ENCODE data around the gene LRRC47. TPM values are rescaled to one million over a fixed set of nuclear protein-coding genes. Genes with fewer than 3 reads are reported as not detected.

LRRC47 gene
- total and polyA plus RNA-seq, 8 donors, result 34.2 to 66.4 (median 51.8) TPM

DNA sequence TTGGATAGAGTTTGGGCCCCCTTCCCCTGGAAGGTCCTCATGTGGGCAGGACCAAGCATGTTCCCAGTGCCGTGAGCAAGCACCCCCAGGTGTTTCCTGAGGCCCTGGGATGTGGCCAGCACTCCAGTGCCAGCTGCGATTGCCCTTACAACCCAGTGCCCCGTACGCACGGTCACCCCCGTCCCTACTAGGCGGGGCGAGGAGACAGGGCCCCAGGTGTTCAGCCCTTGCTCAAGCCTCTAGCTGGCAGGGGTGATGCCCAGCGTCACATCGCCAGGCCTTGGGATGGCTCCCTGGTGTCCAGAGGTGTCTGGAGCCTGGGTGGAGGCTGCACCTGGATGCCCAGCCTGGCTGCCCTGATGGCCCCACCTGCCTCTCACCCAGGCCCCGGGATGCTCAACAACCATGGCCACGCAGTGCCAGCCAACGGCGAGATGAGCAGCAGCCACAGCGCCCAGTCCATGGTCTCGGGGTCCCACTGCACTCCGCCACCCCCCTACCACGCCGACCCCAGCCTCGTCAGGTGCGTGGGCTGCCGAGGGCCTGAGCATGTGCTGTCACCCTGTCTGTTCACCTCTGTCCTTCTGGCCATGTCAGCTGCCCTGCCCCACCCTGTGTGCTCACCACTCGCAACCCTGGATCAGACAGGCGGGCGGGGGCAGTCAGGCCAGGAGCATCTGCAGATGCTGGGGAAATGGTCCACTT is 65.6 kb downstream of the LRRC47 start:
- DNase-seq (peak in 1 of 4 donors; percentile 74), ATAC-seq (no peak)
- no peak overlapping the region for H3K27ac ChIP-seq
- peaks cover 0 to 68% of the 10 kb centered on the region in 2 donors for H3K27me3 ChIP-seq
- no peaks in the 10 kb centered on the region for H3K4me1 ChIP-seq
- H3K9me3 ChIP-seq, result no peaks in the 10 kb centered on the region
- peaks cover 0 to 15% of the 10 kb centered on the region in 2 donors for H3K36me3 ChIP-seq
- no peak for TF ChIP-seq CTCF (IDR thresholded peaks at IDR 0.05)
- intact Hi-C loops (cut with DNase I), result no loop called here
- no peak overlapping the region for H3K4me3 ChIP-seq

- Histone ChIP-seq H3K4me1 (no peaks in the 10 kb centered on the region), H3K36me3 (peaks cover 0 to 7% of the 10 kb centered on the region in 2 donors), H3K27ac (no peak overlapping the region), H3K9me3 (no peaks in the 10 kb centered on the region), H3K27me3 (peaks cover 0 to 68% of the 10 kb centered on the region in 2 donors), H3K4me3 (no peak overlapping the region)
- intact Hi-C loops (cut with DNase I), result no loop called here
- peak in 1 of 4 donors; percentile 74 for DNase-seq
- ATAC-seq, result no peak
- TF ChIP-seq CTCF (IDR thresholded peaks at IDR 0.05), result no peak
Observed at GRCh38 chr1:3729594-3730542, 66.4 kb downstream of the LRRC47 start.

Other genes with a start within 250 kb of the LRRC47 start
- 100 to 1,000 TPM in 1 of 2 donors, 10 to 100 TPM in 1; 40.6 to 108 TPM for gene MEGF6, start 185.0 kb downstream of the LRRC47 start, total RNA-seq
- gene MEGF6, start 185.0 kb downstream of the LRRC47 start, polyA plus RNA-seq (ENCODE audit: insufficient read length in 6 of 6), result 10 to 100 TPM; 46.7 to 72.6 (median 51.5) TPM
- 10 to 100 TPM; 42.5 to 42.9 TPM for gene TPRG1L, start 171.5 kb downstream of the LRRC47 start, total RNA-seq
- gene TPRG1L, start 171.5 kb downstream of the LRRC47 start, polyA plus RNA-seq (ENCODE audit: insufficient read length in 6 of 6), result 10 to 100 TPM; 27.3 to 33.8 (median 30.4) TPM
- 10 to 100 TPM; 20.2 to 23.1 TPM for gene WRAP73, start 146.4 kb downstream of the LRRC47 start, total RNA-seq
- 10 to 100 TPM; 14.3 to 21.2 (median 15.4) TPM for gene WRAP73, start 146.4 kb downstream of the LRRC47 start, polyA plus RNA-seq (ENCODE audit: insufficient read length in 6 of 6)
- 1 to 10 TPM; 1.8 to 2.7 TPM for gene TP73, start 144.0 kb downstream of the LRRC47 start, total RNA-seq
- gene TP73, start 144.0 kb downstream of the LRRC47 start, polyA plus RNA-seq (ENCODE audit: insufficient read length in 6 of 6), result 1 to 10 TPM; 1.6 to 2.1 (median 2.0) TPM
- gene CCDC27, start 44.0 kb downstream of the LRRC47 start, total RNA-seq, result not detected
- under 1 TPM; 0.17 to 0.31 (median 0.25) TPM for gene CCDC27, start 44.0 kb downstream of the LRRC47 start, polyA plus RNA-seq (ENCODE audit: insufficient read length in 6 of 6)
- gene SMIM1, start 23.7 kb downstream of the LRRC47 start, total RNA-seq, result 1 to 10 TPM; 6.5 TPM
- gene SMIM1, start 23.7 kb downstream of the LRRC47 start, polyA plus RNA-seq (ENCODE audit: insufficient read length in 6 of 6), result 1 to 10 TPM; 1.6 to 7.4 (median 4.4) TPM
- gene CEP104, start 60.7 kb upstream of the LRRC47 start, total RNA-seq, result 10 to 100 TPM; 44.8 to 49.5 TPM
- 10 to 100 TPM; 32.5 to 44.8 (median 34.4) TPM for gene CEP104, start 60.7 kb upstream of the LRRC47 start, polyA plus RNA-seq (ENCODE audit: insufficient read length in 6 of 6)
- gene DFFB, start 61.0 kb upstream of the LRRC47 start, total RNA-seq, result 1 to 10 TPM; 5.4 to 8.9 TPM
- 10 to 100 TPM in 5 of 6 donors, 1 to 10 TPM in 1; 9.6 to 14.7 (median 11.9) TPM for gene DFFB, start 61.0 kb upstream of the LRRC47 start, polyA plus RNA-seq (ENCODE audit: insufficient read length in 6 of 6)
- 10 to 100 TPM; 19.3 to 29.5 TPM for gene C1orf174, start 103.8 kb upstream of the LRRC47 start, total RNA-seq
- 10 to 100 TPM; 20.9 to 26.7 (median 24.7) TPM for gene C1orf174, start 103.8 kb upstream of the LRRC47 start, polyA plus RNA-seq (ENCODE audit: insufficient read length in 6 of 6)